Memory B cell (primary cell): Measurements from ENCODE around the gene BRD3OS.

Experiments
- ATAC-seq: fragments of 150-1000 bp; cut with Tn5 transposase; 2 replicates; pipeline ENCODE4 v1.10.0; 2021; ENCODE audit warnings: low read depth, mild to moderate bottlenecking, moderate library complexity
- DNase-seq, 2 donors: peaks; one replicate each; pipeline ENCODE4 v3.0.0; 2022; ENCODE audit warnings: low spot score in 2 of 2
- H3K27ac Mint-ChIP-seq: one replicate; pipeline ENCODE4 v1.8.0; 2022; ENCODE audit warnings: mild to moderate bottlenecking, moderate library complexity, mixed read lengths
- H3K27me3 Mint-ChIP-seq: one replicate; pipeline ENCODE4 v1.8.0; 2022; ENCODE audit warnings: mixed read lengths
- H3K36me3 Mint-ChIP-seq: one replicate; pipeline ENCODE4 v1.8.0; 2022; ENCODE audit warnings: mild to moderate bottlenecking, mixed read lengths
- H3K4me1 Mint-ChIP-seq: one replicate; pipeline ENCODE4 v1.8.0; 2022; ENCODE audit warnings: mixed read lengths
- H3K4me3 Mint-ChIP-seq: one replicate; pipeline ENCODE4 v1.8.0; 2022; ENCODE audit warnings: mild to moderate bottlenecking, moderate library complexity, mixed read lengths
- H3K9me3 Mint-ChIP-seq: one replicate; pipeline ENCODE4 v1.8.0; 2022; ENCODE audit warnings: mixed read lengths

Gene BRD3OS

GRCh38 chr9:134024828-134025605 lies at the start of gene BRD3OS:
Gene BRD3OS, plus strand, starts transcription at chr9:134025481. Its CDS starts 1,267 bp downstream, at chr9:134026748.
- no peaks in the 10 kb centered on the region for H3K9me3 Mint-ChIP-seq

GRCh38 chr9:133975511-133975910 lies 49.8 kb upstream of the BRD3OS start:
- peaks cover 56% of the 10 kb centered on the region for H3K4me1 Mint-ChIP-seq
- H3K9me3 Mint-ChIP-seq = no peaks in the 10 kb centered on the region
- no peak for ATAC-seq
- peak overlapping the region; percentile 57 for H3K27ac Mint-ChIP-seq
- H3K4me3 Mint-ChIP-seq = no peak overlapping the region
- no peak for DNase-seq
- H3K36me3 Mint-ChIP-seq = no peaks in the 10 kb centered on the region
- no peaks in the 10 kb centered on the region for H3K27me3 Mint-ChIP-seq

More at GRCh38 chr9:134024828-134025605, at the start of gene BRD3OS:
- no peaks in the 10 kb centered on the region for H3K36me3 Mint-ChIP-seq
- peak within 1 kb of the TSS; percentile 87 for H3K4me3 Mint-ChIP-seq
- H3K4me1 Mint-ChIP-seq = peaks cover 14% of the 10 kb centered on the region
- no peaks in the 10 kb centered on the region for H3K27me3 Mint-ChIP-seq
- ATAC-seq (peak; percentile 88), DNase-seq (peak; percentile 79 to 89)
- peak within 1 kb of the TSS; percentile 87 for H3K27ac Mint-ChIP-seq

- Mint-ChIP-seq H3K9me3 (no peaks in the 10 kb centered on the region), H3K27me3 (no peaks in the 10 kb centered on the region), H3K27ac (no peak overlapping the region), H3K4me1 (peaks cover 60% of the 10 kb centered on the region), H3K36me3 (no peaks in the 10 kb centered on the region), H3K4me3 (no peak overlapping the region)
- ATAC-seq (no peak), DNase-seq (no peak)
Measured at GRCh38 chr9:133976191-133976861, 49.0 kb upstream of the BRD3OS start.

GRCh38 chr9:133976887-133977286 lies 48.4 kb upstream of the BRD3OS start:
- Mint-ChIP-seq H3K36me3 (no peaks in the 10 kb centered on the region), H3K9me3 (no peaks in the 10 kb centered on the region), H3K27ac (peak overlapping the region; percentile 35), H3K4me1 (peaks cover 57% of the 10 kb centered on the region), H3K4me3 (no peak overlapping the region), H3K27me3 (no peaks in the 10 kb centered on the region)
- DNase-seq = no peak
- no peak for ATAC-seq

GRCh38 chr9:133977421-133978201 lies 47.7 kb upstream of the BRD3OS start:
- peak overlapping the region; percentile 35 for H3K27ac Mint-ChIP-seq
- H3K4me3 Mint-ChIP-seq = no peak overlapping the region
- no peaks in the 10 kb centered on the region for H3K36me3 Mint-ChIP-seq
- no peak for ATAC-seq
- DNase-seq = no peak
- H3K27me3 Mint-ChIP-seq = no peaks in the 10 kb centered on the region
- H3K9me3 Mint-ChIP-seq = no peaks in the 10 kb centered on the region
- peaks cover 51% of the 10 kb centered on the region for H3K4me1 Mint-ChIP-seq

- Mint-ChIP-seq H3K4me1 (peaks cover 50% of the 10 kb centered on the region), H3K27ac (no peak overlapping the region), H3K36me3 (no peaks in the 10 kb centered on the region), H3K9me3 (no peaks in the 10 kb centered on the region), H3K27me3 (no peaks in the 10 kb centered on the region), H3K4me3 (no peak overlapping the region)
- ATAC-seq (no peak), DNase-seq (no peak)
Measured at GRCh38 chr9:133978226-133978898, 46.9 kb upstream of the BRD3OS start.

GRCh38 chr9:133978899-133979272 lies 46.4 kb upstream of the BRD3OS start:
- DNase-seq (no peak), ATAC-seq (no peak)
- H3K27ac Mint-ChIP-seq = peak overlapping the region; percentile 21
- peaks cover 48% of the 10 kb centered on the region for H3K4me1 Mint-ChIP-seq
- peak overlapping the region; percentile 76 for H3K4me3 Mint-ChIP-seq
- H3K36me3 Mint-ChIP-seq = no peaks in the 10 kb centered on the region
- no peaks in the 10 kb centered on the region for H3K9me3 Mint-ChIP-seq
- H3K27me3 Mint-ChIP-seq = no peaks in the 10 kb centered on the region

GRCh38 chr9:133979273-133979920 lies 45.9 kb upstream of the BRD3OS start:
- peak; percentile 67 to 74 for DNase-seq
- H3K27ac Mint-ChIP-seq = peak overlapping the region; percentile 21
- no peaks in the 10 kb centered on the region for H3K27me3 Mint-ChIP-seq
- peaks cover 46% of the 10 kb centered on the region for H3K4me1 Mint-ChIP-seq
- H3K36me3 Mint-ChIP-seq = no peaks in the 10 kb centered on the region
- H3K4me3 Mint-ChIP-seq = peak overlapping the region; percentile 76
- no peaks in the 10 kb centered on the region for H3K9me3 Mint-ChIP-seq
- peak; percentile 99 for ATAC-seq

GRCh38 chr9:133979921-133980863 lies 45.1 kb upstream of the BRD3OS start:
- ATAC-seq (no peak), DNase-seq (no peak)
- peak overlapping the region; percentile 67 for H3K4me3 Mint-ChIP-seq
- peak overlapping the region; percentile 21 for H3K27ac Mint-ChIP-seq
- H3K27me3 Mint-ChIP-seq = no peaks in the 10 kb centered on the region
- H3K36me3 Mint-ChIP-seq = no peaks in the 10 kb centered on the region
- no peaks in the 10 kb centered on the region for H3K9me3 Mint-ChIP-seq
- H3K4me1 Mint-ChIP-seq = peaks cover 38% of the 10 kb centered on the region

GRCh38 chr9:133980864-133981588 lies 44.3 kb upstream of the BRD3OS start:
- Mint-ChIP-seq H3K9me3 (no peaks in the 10 kb centered on the region), H3K27me3 (no peaks in the 10 kb centered on the region), H3K36me3 (peaks cover 2% of the 10 kb centered on the region), H3K27ac (peak overlapping the region; percentile 21), H3K4me1 (peaks cover 39% of the 10 kb centered on the region), H3K4me3 (peak overlapping the region; percentile 67)
- no peak for ATAC-seq
- no peak for DNase-seq

GRCh38 chr9:133981589-133981957 lies 43.7 kb upstream of the BRD3OS start:
- Mint-ChIP-seq H3K4me3 (peak overlapping the region; percentile 9), H3K36me3 (peaks cover 2% of the 10 kb centered on the region), H3K4me1 (peaks cover 44% of the 10 kb centered on the region), H3K27ac (peak overlapping the region; percentile 20), H3K27me3 (no peaks in the 10 kb centered on the region), H3K9me3 (no peaks in the 10 kb centered on the region)
- DNase-seq (no peak), ATAC-seq (no peak)
